Activated CD8-positive, alpha-beta memory T cell treated with anti-CD3 and anti-CD28 coated beads, Interleukin-2, amount 50 U/mL, for 1 hour (primary cell): ENCODE data around the gene MYH14.

ENCODE experiments used
- DNase-seq: peaks from one replicate; pipeline ENCODE4 v3.0.0-alpha.2; 2020; ENCODE audit errors: extremely low read depth

MYH14 gene

GRCh38 chr19:50261446-50261970, 58.1 kb downstream of the MYH14 start:
- no peak for DNase-seq

DNA sequence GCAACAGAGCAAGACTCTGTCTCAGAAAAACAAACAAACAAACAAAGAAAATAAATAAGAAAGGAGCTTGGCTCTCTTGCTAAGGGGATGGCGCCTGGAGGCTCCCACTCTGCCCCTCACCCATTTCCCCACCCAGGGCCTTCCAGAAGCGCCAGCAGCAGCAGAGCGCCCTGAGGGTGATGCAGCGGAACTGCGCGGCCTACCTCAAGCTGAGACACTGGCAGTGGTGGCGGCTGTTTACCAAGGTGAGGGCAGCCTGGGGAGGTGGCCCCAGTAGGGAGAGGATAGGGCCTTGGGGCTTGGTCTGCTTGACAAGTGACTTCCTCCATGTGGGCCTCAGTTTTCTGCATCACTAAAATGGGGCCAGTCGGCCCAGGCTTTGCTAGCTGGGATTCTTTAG, 59.8 kb downstream of the MYH14 start:
- DNase-seq, result no peak

- DNase-seq, result no peak
Observed at GRCh38 chr19:50264483-50265186, 61.2 kb downstream of the MYH14 start.

- DNase-seq, result no peak
Observed at GRCh38 chr19:50266041-50266440, 62.6 kb downstream of the MYH14 start.

DNA sequence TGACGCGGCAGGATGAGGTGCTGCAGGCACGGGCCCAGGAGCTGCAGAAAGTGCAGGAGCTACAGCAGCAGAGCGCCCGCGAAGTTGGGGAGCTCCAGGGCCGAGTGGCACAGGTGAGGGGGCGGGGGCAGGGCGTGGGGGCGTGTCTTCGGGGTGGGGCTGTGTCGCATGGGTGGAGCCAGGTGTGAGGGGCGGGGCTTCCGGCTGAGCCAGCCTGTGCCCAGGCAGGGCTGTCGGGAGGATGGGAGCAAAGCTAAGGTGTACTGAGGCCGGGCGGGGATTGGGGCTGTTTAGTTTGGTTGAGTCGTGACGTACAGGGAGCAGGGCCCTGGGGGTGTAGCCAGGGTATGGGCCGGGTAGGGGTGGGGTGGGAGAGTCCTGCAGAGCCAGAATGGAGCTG, 63.5 kb downstream of the MYH14 start:
- no peak for DNase-seq

DNA sequence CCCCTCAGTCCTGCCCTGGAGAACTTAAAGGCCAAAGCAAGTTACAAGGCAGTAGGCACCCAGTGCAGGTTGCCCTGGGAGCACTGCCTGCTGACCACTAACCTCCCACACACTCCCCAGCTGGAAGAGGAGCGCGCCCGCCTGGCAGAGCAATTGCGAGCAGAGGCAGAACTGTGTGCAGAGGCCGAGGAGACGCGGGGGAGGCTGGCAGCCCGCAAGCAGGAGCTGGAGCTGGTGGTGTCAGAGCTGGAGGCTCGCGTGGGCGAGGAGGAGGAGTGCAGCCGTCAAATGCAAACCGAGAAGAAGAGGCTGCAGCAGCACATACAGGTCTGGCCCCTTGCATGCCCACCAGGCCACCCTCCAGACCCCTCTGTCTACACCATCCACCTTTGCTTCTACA, 64.6 kb downstream of the MYH14 start:
- no peak for DNase-seq

- no peak for DNase-seq
Observed at GRCh38 chr19:50268501-50268900, 65.1 kb downstream of the MYH14 start.

DNA sequence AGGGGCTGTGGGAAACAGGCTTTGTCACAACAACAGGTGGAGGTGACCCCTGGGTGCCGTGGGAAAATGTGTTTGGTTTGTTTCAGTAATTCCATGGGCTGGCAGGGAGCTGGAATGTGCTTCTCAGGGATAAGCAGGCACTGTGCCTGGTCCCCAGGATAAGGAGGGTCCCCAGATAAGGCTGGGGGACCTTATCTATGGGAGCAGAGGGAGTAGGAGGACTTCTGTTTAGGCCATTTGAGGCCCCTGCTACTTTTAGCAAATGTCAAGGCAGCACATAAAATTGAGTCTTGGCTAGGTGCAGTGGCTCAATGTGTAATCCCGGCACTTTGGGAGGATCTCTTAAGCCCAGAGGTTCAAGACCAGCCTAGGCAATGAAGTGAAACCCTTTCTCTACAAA, 66.2 kb downstream of the MYH14 start:
- no peak for DNase-seq

DNA sequence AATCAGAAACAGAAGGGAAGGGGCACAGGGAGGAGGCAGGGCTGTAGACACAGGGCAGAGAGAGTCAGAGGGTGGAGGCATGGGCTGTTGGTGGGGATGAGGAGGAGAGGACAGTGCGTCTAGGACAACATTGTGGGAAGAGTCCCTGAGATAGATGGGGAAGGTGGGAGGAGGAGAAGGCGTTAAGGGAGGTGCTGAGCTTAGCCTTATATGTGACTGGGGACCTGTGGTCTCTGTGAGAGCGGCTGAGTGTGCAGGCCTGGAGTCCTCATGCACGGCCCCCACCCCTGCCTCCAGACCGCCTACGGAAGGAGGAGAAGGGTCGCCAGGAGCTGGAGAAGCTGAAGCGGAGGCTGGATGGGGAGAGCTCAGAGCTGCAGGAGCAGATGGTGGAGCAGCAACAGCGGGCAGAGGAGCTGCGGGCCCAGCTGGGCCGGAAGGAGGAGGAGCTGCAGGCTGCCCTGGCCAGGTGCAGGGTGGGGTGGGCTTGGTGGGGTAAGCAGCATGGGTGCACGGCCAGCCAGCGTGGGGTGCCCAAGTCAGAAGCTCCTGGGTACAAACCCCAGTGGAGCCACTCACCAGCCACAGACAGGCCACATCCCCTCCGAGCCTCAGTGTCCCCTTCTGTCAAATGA, 69.0 kb downstream of the MYH14 start:
- DNase-seq, result no peak

DNA sequence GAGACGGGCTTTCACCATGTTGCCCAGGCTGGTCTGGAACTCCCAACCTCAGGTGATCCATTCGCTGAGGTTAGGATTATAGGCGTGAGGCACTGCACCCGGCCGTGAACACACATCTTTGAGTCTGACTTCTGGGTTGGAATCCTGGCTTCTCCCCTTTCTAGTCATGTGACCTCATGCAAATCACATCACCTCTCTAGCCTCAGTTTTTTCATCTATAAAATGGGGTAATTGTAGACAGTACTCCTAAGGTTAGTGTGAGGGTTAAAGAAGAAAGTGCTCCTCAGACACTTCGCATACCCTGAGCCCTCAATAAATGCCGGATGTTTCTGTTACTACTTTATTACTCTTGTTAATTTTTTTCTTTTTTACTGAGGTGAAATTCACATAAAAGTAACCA, 70.4 kb downstream of the MYH14 start:
- DNase-seq, result no peak

DNA sequence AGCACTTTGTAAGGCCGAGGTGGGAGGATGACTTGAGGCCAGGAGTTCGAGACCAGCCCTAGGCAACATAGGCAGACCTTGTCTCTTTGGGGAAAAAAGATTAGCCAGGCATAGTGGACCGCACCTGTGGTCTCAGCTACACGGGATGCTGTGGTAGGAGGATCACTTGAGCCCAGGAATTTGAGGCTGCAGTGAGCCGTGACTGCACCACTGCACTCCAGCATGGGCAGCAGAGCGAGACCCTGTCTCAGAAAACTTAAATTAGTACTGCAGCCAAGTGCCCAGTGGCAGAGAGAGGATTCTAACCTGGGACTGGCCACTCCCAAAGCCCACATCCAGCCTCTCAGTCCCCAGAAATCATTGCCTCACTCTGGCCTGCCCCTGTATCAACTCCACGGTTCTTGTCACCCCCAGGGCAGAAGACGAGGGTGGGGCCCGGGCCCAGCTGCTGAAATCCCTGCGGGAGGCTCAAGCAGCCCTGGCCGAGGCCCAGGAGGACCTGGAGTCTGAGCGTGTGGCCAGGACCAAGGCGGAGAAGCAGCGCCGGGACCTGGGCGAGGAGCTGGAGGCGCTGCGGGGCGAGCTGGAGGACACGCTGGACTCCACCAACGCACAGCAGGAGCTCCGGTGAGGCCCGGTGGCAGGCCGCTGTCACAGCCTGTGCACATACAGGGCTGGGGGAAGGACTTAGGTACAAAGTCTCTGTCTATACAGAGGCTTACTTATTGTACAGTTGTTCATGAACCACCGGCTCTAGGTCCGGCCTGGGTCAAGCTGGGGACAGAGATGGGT, 72.4 kb downstream of the MYH14 start:
- DNase-seq, result no peak

DNA sequence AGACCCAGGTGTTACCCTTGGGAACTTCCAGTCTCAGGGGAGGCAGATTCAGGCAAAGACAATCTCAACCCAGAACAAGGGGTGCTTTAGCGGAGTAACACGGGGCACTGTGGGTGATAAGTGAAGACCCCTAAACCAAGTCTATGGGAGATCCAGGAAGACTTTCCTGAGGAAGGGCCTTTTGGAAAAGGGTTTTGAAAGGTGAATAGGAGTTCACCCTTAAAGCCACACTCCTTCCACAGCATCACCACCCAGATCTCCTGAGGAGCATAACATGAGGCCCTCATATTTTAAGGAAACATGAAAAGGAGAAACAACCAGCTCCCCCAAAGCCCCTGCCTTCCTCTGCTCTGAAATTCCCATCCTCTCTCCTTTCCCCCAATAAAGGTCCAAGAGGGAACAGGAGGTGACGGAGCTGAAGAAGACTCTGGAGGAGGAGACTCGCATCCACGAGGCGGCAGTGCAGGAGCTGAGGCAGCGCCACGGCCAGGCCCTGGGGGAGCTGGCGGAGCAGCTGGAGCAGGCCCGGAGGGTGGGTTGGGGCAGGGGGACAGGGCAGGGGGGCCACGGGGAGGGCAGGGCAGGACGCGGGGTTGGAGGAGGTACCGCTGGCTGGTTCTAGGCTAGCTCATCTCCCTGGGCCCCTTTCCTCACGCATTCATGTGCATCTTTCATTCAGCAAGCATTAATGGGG, 73.1 kb downstream of the MYH14 start:
- no peak for DNase-seq

GRCh38 chr19:50277966-50278580, 74.7 kb downstream of the MYH14 start:
- no peak for DNase-seq

DNA sequence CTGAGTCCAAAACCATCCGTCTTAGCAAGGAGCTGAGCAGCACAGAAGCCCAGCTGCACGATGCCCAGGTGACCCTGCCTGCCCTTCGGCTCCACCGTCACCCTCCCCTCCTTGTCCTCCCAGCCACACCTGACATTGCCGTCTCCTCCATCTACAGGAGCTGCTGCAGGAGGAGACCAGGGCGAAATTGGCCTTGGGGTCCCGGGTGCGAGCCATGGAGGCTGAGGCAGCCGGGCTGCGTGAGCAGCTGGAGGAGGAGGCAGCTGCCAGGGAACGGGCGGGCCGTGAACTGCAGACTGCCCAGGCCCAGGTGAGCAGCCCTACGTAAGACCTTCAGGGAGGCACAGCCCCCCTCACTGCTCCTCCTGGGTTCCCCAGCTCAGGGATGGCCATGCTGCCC, 76.7 kb downstream of the MYH14 start:
- DNase-seq, result no peak

GRCh38 chr19:50280983-50281382, 77.6 kb downstream of the MYH14 start:
- DNase-seq, result no peak

GRCh38 chr19:50281491-50281890, 78.1 kb downstream of the MYH14 start:
- no peak for DNase-seq

DNA sequence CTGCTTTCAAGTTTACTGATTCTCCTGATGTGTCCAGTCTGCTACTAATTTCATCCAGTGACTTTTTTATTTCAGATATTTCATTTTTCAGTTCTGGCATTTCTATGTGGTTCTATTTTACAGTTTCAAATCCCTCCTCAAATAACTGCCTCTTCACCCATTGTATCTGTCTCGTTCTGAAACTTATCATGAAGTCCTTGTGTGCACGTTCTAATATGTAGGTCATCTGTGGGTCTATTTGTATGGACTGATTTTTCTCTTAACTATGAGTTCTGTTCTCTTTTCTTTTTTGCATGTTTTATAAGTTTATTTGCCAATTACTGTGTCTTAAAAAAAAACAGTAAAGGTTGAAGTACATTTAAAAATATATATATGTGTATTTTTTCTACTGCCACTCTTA, 82.4 kb downstream of the MYH14 start:
- no peak for DNase-seq

GRCh38 chr19:50286443-50286842, 83.0 kb downstream of the MYH14 start:
- no peak for DNase-seq

GRCh38 chr19:50287331-50287730, 83.9 kb downstream of the MYH14 start:
- DNase-seq, result no peak

- no peak for DNase-seq
Observed at GRCh38 chr19:50288954-50289353, 85.5 kb downstream of the MYH14 start.

- DNase-seq, result no peak
Observed at GRCh38 chr19:50290011-50290410, 86.6 kb downstream of the MYH14 start.

DNA sequence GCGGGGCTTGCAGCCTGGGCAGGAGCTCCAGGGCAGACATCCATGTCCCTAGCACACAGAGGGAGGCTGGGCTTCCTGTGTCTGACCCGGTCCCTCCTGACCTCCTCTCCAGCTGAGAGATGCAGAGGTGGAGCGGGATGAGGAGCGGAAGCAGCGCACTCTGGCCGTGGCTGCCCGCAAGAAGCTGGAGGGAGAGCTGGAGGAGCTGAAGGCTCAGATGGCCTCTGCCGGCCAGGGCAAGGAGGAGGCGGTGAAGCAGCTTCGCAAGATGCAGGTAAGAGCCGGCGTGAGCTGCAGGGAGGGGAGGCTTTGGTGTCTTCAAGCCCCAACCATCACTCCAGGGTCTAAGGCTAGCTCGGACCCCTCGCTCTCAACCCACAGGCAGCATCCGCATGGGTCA, 87.4 kb downstream of the MYH14 start:
- no peak for DNase-seq
